HG03025 (cell line): ENCODE results near the gene PER3.
"Not testable (repeated sequence)": the region's sequence is repeated elsewhere in the genome, so short reads cannot be mapped to it uniquely, and the experiment has no call there.

ENCODE experiments used
- ATAC-seq: cut with Tn5 transposase; IDR thresholded peaks from one replicate; pipeline ENCODE4 v1.9.1; 2021; ENCODE audit warnings: mild to moderate bottlenecking, moderate library complexity; ENCODE audit not compliant: unreplicated experiment, low FRiP score

PER3 gene

DNA sequence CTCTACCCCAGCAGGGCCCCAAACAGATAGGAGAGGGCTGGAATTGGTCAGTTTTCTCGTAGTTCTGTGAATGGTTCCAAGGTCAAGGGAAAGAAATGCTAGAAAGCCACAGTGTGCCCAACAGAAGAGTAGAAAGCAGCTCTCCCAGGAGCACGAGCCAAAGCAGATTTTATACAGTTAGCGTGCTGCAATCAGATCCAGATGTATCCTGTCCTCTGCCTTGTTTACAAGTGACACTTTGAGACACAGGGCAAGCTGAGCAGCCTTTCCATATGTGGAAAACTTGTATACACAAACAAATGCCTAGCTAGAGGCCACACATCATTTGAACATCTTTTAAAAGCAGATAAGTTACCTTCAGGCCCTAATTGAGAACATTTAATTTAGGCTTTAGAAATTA, 6.5 kb upstream of the PER3 start:
- ATAC-seq = no peak

- ATAC-seq = no peak
Measured at GRCh38 chr1:7778133-7778628, 5.9 kb upstream of the PER3 start.

DNA sequence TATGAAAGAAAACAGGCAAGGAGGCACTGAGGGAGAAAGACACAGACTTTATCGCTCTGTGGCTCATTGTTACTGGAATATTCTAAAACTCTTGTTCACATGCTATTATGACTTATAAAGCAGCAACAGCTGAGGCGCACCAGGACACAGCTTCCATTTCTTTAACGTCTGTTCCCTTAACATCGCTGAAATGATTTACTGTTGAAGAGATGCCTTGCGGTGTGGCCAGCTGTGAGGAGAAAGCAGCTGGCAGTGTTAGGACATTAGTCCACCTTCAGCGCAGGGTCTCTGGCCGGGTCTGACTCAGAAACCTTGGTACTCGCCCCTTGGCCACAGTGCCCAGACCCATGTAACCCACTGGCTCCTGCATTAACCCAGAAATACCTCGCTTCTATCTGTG, 3.1 kb upstream of the PER3 start:
- ATAC-seq = no peak

DNA sequence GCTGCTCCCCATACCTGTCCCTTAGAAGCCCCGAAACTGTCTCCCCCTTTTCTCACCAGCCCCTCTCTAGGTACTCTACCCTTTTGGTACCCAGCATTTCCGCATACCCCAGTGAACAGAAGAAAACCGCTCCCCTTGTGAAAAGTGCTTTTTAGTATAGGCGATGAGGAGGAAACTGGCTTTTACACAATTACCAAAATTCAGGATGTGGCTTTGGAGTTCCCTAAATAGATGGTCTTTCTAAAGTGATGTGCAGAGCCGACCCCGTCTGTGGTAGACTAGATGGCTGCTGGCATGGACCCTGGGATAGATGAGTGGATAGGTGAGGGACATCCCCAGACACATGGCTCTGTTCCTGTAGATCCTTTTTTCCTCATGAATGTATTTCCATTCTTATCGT, 2.6 kb upstream of the PER3 start:
- ATAC-seq = no peak

DNA sequence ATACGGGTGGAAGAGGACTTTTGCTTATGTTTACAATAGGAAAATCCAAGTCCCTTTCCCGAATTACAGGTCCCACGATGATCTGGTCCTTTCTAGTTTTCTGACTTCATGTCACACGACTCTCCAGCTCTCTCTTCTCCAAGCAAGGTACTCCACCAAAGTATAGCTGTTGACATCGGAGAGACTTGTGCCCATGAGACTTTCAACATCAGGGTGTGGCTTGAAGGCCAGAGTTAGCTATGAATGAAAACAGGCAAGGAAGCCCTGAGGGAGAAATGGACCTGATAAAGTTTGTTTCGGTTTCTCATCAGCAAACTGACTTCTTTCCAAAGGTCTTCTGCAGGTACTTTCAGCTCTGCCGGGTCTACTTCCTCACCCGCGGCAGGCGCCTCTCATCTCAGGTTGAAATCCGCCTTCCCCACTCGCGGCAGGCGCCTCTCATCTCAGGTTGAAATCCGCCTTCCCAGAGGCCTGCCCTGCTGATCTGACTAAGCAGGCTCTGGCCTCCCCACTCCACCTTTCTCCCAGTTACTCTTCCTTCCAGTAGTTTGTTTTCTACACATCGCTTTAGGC, 2.1 kb upstream of the PER3 start:
- no peak for ATAC-seq

DNA sequence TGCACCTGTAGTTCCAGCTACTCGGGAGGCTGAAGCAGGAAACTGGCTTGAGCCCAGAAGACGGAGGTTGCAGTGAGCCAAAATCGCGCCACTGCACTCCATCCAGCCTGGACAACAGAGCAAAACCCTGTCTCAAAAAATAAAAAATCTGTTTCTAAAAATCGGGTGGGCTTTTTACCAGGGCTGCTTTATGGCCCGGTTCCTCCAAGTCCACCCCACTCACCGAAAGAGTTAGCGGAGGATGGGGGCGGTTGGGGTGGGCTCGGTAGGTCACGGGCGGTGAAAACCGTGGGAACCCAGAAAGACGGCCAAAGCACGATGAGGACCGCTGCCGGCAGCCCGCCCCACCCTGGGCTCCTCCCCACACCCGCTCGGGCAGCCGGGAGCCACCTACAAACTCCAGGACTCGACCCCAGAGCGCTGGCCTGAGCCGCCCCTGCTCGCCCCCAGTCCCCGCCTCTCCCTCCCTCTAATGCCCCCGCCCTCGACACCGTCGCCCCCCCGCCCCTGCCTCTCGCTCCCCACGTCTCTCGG, 846 bp upstream of the PER3 start:
- ATAC-seq = no peak

GRCh38 chr1:7784492-7785071, 491 bp downstream of the PER3 start:
- no peak for ATAC-seq

GRCh38 chr1:7785108-7785507, 1.0 kb downstream of the PER3 start:
- ATAC-seq = no peak

- no peak for ATAC-seq
Measured at GRCh38 chr1:7786795-7787194, 2.7 kb downstream of the PER3 start.

DNA sequence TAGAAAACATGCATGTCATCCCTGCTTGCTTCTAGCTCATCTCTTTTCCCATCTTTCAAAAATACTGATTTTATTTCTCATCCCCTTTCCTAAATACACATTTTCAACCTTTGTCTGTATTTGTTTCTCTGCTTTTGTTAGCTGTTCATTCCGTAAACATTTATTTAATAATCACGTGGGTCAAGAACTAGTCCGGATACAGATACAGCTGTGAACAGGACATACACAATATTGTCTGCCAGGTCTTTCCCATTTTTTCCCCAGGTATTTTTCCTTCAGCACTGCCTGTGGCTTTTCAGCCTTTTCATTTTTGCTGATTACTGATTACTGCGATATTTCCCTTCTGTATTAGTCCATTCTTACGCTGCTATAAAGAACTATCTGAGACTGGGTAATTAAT, 5.7 kb downstream of the PER3 start:
- ATAC-seq = no peak

DNA sequence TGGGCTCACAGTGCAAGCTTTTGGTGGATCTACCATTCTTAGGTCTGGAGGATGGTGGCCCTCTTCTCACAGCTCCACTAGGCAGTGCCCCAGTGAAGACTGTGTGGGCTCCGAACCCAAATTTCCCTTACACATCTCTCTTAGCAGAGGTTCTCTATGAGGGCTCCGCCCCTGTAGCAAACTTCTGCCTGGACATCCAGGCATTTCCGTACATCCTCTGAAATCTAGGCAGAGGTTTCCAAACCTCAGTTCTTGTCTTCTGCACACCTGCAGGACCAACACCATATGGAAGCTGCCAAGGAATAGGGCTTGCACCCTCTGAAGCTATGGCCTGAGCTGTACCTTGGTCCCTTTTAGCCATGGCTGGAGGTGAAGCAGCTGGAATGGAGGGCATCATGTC, 6.9 kb downstream of the PER3 start:
- ATAC-seq = not testable (repeated sequence)

- ATAC-seq = no peak
Measured at GRCh38 chr1:7795406-7795805, 11.3 kb downstream of the PER3 start.

DNA sequence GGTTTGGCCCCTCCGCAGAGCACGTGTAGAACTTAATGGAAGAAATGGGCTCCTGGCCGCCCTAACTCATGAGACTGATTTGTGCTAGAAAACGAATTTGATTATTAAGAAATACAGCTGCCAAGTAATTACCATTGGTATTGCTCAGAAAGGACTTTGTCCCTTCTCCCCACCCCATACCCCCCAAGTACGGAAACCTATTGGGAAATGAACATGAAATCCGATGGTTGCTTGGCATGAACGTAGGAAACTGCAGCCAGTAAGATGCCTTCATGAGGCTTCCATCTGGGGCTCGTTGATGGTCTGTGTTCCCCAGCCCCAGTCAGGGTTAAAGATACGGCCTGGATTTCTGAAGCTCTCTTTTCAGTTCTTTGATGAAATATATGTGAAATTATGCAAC, 21.4 kb downstream of the PER3 start:
- ATAC-seq = no peak

DNA sequence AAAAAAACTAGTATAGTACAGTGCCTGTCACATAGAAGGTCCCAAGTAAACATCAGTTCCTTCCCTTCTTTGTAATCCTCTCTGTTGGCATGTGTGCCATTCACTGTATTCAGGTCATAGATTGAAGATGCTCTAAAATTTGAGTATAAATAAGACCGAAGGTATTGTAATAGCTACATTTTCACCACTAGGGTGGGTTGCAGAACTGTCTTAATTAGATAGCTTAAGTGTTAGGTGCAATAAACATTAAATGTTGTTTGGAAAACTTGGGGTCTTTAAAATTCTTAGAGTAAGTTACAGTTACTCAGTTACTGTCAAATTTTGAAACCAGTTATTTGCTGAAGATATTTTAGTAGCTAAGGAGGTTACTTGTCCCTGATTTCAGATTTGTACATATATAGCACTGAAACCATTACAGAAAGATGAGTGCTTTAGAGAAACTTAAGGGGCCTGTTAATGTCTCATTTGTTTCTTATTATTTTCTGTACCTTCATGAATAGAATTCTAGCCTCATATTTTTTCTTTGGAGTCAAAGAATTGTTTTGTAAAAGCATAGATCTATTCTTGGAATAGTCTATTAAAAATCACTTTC, 24.3 kb downstream of the PER3 start:
- no peak for ATAC-seq

DNA sequence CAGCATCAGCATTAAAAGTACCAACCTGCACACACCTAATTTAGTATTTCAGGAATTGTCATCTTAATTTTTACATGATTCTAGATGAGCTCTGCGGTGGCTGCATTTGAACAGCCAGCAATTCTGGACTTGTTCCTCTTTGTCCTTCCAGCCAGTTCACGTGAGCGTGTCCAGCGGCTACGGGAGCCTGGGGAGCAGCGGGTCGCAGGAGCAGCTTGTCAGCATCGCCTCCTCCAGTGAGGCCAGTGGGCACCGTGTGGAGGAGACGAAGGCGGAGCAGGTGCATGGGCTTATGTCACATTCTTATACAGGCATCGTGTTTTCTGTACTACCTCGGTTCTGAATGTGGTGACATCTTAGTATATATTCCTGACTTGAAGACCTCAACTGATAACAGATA, 25.7 kb downstream of the PER3 start:
- no peak for ATAC-seq

DNA sequence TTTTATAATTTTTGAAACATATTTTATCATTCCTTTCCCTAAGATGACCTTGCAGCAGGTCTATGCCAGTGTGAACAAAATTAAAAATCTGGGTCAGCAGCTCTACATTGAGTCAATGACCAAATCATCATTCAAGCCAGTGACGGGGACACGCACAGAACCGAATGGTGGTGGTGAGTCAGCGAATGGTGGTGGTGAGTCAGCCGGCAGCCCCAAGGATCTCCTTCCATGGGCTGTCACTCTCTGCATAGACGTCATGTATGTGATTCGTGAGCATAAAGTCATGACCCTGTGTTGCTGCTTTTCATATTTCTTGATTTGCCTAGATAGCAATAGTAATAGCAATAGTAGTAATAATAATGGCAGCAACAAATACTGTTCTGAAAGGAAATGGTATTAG, 26.3 kb downstream of the PER3 start:
- no peak for ATAC-seq

DNA sequence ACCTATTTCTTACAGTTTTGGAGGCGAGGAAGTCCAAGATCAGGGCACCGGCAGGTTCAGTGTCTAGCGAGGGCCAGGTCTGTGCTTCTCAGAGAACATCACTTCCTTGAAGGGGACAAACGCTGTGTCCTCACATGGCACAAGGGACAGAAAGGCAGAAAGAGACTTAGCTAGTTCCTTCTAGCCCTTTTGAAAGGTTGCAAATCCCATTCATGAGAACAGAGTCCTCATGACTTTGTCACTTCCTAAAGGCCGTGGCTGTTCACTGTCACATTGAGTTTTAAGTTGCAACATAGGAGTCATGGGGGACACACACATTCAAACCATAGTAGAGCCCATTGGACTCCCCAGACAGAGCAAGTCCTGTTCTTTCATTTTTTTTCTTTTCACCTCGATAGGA, 27.4 kb downstream of the PER3 start:
- no peak for ATAC-seq

GRCh38 chr1:7813677-7814373, 29.7 kb downstream of the PER3 start:
- ATAC-seq = no peak

GRCh38 chr1:7821282-7821681, 37.2 kb downstream of the PER3 start:
- no peak for ATAC-seq

GRCh38 chr1:7824701-7825100, 40.6 kb downstream of the PER3 start:
- no peak for ATAC-seq

DNA sequence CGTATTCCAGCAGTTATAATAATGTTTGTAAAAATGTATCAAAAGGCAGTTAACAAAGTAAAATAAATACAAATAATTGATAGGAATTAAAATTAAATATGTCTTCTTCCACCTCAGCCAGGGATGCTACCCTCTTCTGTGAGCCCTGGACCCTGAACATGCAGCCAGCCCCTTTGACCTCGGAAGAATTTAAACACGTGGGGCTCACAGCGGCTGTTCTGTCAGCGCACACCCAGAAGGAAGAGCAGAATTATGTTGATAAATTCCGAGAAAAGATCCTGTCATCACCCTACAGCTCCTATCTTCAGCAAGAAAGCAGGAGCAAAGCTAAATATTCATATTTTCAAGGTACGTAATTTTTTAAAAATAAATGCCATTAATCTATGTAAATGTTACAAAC, 42.3 kb downstream of the PER3 start:
- ATAC-seq = no peak
